Endothelial cell of umbilical vein (primary cell): ENCODE data around the gene HCAR2. TPM values are rescaled to one million over a fixed set of nuclear protein-coding genes. Genes with fewer than 3 reads are reported as not detected.

ENCODE experiments used
- BruUV-seq: library from RNA; stranded (reverse); fragments of 400-500 nt; replicated peaks from 2 replicates; lab custom pipeline; 2021; lab: Mats Ljungman, UMichigan
- CTCF ChIA-PET: fragments of 300-600, 350-600 bp; sonication (Branson Sonifier 250); formaldehyde crosslinking; loops from one replicate; lab custom pipeline; 2021; ENCODE audit warnings: antibody characterized with exemption, inconsistent platforms; lab: Charles Lee
- POLR2A ChIA-PET: fragments of 300-600, 350-600 bp; sonication (Branson Sonifier 250); formaldehyde crosslinking; loops from one replicate; lab custom pipeline; 2021; ENCODE audit warnings: antibody characterized with exemption, inconsistent platforms; lab: Charles Lee
- DNase-seq: peaks from one replicate; pipeline ENCODE4 v3.0.0-alpha.2; 2011; ENCODE audit warnings: low read depth, low spot score
- FAIRE-seq: peaks from 2 replicates; lab custom pipeline; 2011; peaks lifted over from hg19 to GRCh38; lab: Jason Lieb, UNC
- H2AFZ ChIP-seq: 2 replicates; pipeline ENCODE4 v1.6.0; 2012; ENCODE audit warnings: low read depth, low read length, control low read depth, inconsistent platforms
- H3K27ac ChIP-seq: 2 replicates; pipeline ENCODE4 v1.5.1; 2011; ENCODE audit warnings: low read depth, mild to moderate bottlenecking, control low read depth, low read length, moderate library complexity; ENCODE audit not compliant: insufficient read depth
- H3K27me3 ChIP-seq, 2 experiments: 2 replicates each; pipeline versions ENCODE4 v1.6.0 to v1.6.1; 2011; ENCODE audit warnings: low read length in 2 of 2, mixed read lengths in 1 of 2; ENCODE audit not compliant: control insufficient read depth in 2 of 2, insufficient read depth in 2 of 2
- H3K36me3 ChIP-seq, 2 experiments: 2 replicates in 1 of 2; 3 replicates in 1 of 2; pipeline ENCODE4 v1.5.1; 2011; ENCODE audit warnings: low read length in 2 of 2, mild to moderate bottlenecking in 1 of 2, moderate library complexity in 1 of 2; ENCODE audit not compliant: control insufficient read depth in 2 of 2, insufficient read depth in 2 of 2; ENCODE audit errors: extremely low read depth in 1 of 2
- H3K4me1 ChIP-seq: 3 replicates; pipeline ENCODE4 v1.5.1; 2011; ENCODE audit warnings: mild to moderate bottlenecking, low read length; ENCODE audit not compliant: control insufficient read depth, insufficient read depth; ENCODE audit errors: extremely low read depth
- H3K4me2 ChIP-seq: 2 replicates; pipeline ENCODE4 v1.6.1; 2011; ENCODE audit warnings: low read length, control low read depth, mixed read lengths; ENCODE audit not compliant: insufficient read depth
- H3K4me3 ChIP-seq, 3 experiments: fragments of 200-600 bp in 1 of 3; sonication (generic), shearing (Covaris generic) in 1 of 3; replicated peaks in 1 of 3; 2 replicates each; pipeline ENCODE4 v1.5.1; 2011 to 2016; ENCODE audit warnings: control low read depth in 3 of 3, low read length in 3 of 3, mild to moderate bottlenecking in 2 of 3, inconsistent platforms in 1 of 3, low read depth in 1 of 3, moderate library complexity in 1 of 3; ENCODE audit not compliant: insufficient read depth in 1 of 3
- H3K79me2 ChIP-seq: 2 replicates; pipeline ENCODE4 v1.6.0; 2012; ENCODE audit warnings: low read length, inconsistent platforms; ENCODE audit not compliant: control insufficient read depth, insufficient read depth
- H3K9ac ChIP-seq: replicated peaks from 2 replicates; pipeline ENCODE3; 2011; ENCODE audit warnings: low read length, control low read depth; ENCODE audit not compliant: insufficient read depth; ENCODE audit errors: extremely low read depth
- H3K9me1 ChIP-seq: replicated peaks from 3 replicates; pipeline ENCODE4 v1.6.0; 2011; ENCODE audit warnings: mild to moderate bottlenecking, low read length; ENCODE audit not compliant: control insufficient read depth, insufficient read depth; ENCODE audit errors: extremely low read depth
- H3K9me3 ChIP-seq: replicated peaks from 2 replicates; pipeline ENCODE4 v1.5.1; 2012; ENCODE audit warnings: low read length, inconsistent platforms; ENCODE audit not compliant: control insufficient read depth, insufficient read depth
- H4K20me1 ChIP-seq: replicated peaks from 2 replicates; pipeline ENCODE3; 2011; ENCODE audit warnings: mild to moderate bottlenecking, low read length; ENCODE audit not compliant: control insufficient read depth, insufficient read depth; ENCODE audit errors: extremely low read depth
- CTCF ChIP-seq, 2 donors: IDR thresholded peaks; 1 replicate in 1 of 2; 2 replicates in 1 of 2; pipeline ENCODE4 v1.5.1; 2011; ENCODE audit warnings: low read length in 2 of 2, mild to moderate bottlenecking in 2 of 2, moderate library complexity in 2 of 2, control low read depth in 1 of 2, inconsistent platforms in 1 of 2, low read depth in 1 of 2; ENCODE audit not compliant: insufficient read depth in 1 of 2; ENCODE audit errors: extremely low read depth in 1 of 2
- EZH2 ChIP-seq: IDR thresholded peaks from 2 replicates; pipeline ENCODE4 v1.6.1; 2012; ENCODE audit warnings: borderline replicate concordance, low read depth, mild to moderate bottlenecking, moderate library complexity, low read length, inconsistent platforms; ENCODE audit not compliant: severe bottlenecking
- FOS ChIP-seq: IDR thresholded peaks from 2 replicates; pipeline ENCODE4 v1.6.1; 2011; ENCODE audit warnings: mild to moderate bottlenecking, low read length, moderate library complexity, borderline replicate concordance; ENCODE audit not compliant: insufficient read depth
- GATA2 ChIP-seq: IDR thresholded peaks from 2 replicates; pipeline ENCODE4 v1.7.0; 2011; ENCODE audit warnings: low read depth, mild to moderate bottlenecking, moderate library complexity, mixed read lengths, low read length; ENCODE audit not compliant: insufficient read length, insufficient read depth
- JUN ChIP-seq: IDR thresholded peaks from 2 replicates; pipeline ENCODE4 v1.6.1; 2011; ENCODE audit warnings: borderline replicate concordance, low read depth; ENCODE audit not compliant: insufficient read length, insufficient read depth
- MAX ChIP-seq: IDR thresholded peaks from 2 replicates; pipeline ENCODE4 v1.6.1; 2011; ENCODE audit not compliant: insufficient read depth, insufficient read length
- MYC ChIP-seq: IDR thresholded peaks from one replicate; pipeline ENCODE4 v1.6.1; 2011; ENCODE audit warnings: mild to moderate bottlenecking, low read depth, low read length
- POLR2A ChIP-seq: IDR thresholded peaks from 2 replicates; pipeline ENCODE4 v1.6.1; 2012; ENCODE audit warnings: low read depth, mild to moderate bottlenecking, control low read depth, low read length
- POLR2AphosphoS5 ChIP-seq: IDR thresholded peaks from 2 replicates; pipeline ENCODE4 v1.6.1; 2012; ENCODE audit warnings: low read depth, mild to moderate bottlenecking, control low read depth, low read length, moderate library complexity; ENCODE audit not compliant: insufficient read depth
- dilution Hi-C: fragments of 300-500 bp; cut with MboI; formaldehyde crosslinking; loops from one replicate; pipeline ENCODE4 v1.15.0; 2019; ENCODE audit warnings: low sequenced_read_pairs; ENCODE audit not compliant: extremely low pct_ligation_motif_present
- intact Hi-C: fragments of 100-400 bp; cut with micrococcal nuclease; formaldehyde crosslinking; loops from one replicate; pipeline ENCODE4 v1.10.0; 2022
- polyA plus RNA-seq, 4 experiments: library from polyadenylated mRNA; depleted of rRNA in 3 of 4; stranded (reverse) in 3 of 4; unstranded in 1 of 4; fragments of >200 nt; gene quantifications; 2 replicates each; pipeline versions ENCODE4 v1.2.1 to v1.2.3, GENCODE V29; 2011 to 2012; ENCODE audit warnings: missing spikeins in 1 of 4
- total RNA-seq: library from RNA; stranded (reverse); gene quantifications from 2 replicates; pipeline ENCODE4 v1.2.3, GENCODE V29; 2021

HCAR2 gene
- total and polyA plus RNA-seq, 2 donors (not counting 3 experiments of a cell fraction or from before 2014, with no cell fraction given), result not detected

- H3K9ac ChIP-seq, result no peak overlapping the region
- no peaks in the 10 kb centered on the region for H3K9me1 ChIP-seq
- FAIRE-seq (no peak), DNase-seq (no peak)
- H3K4me3 ChIP-seq, result no peak overlapping the region
- TF ChIP-seq POLR2A (no peak), CTCF (IDR thresholded peaks at IDR 0.05; ENCODE audit: extremely low read depth in 1 of 2, insufficient read depth in 1 of 2, low read depth in 1 of 2, low read length in 2 of 2) (no peak), FOS (no peak), GATA2 (no peak), EZH2 (no peak), MAX (no peak), POLR2AphosphoS5 (no peak), JUN (no peak), MYC (no peak)
- intact Hi-C loops (no loop called here), dilution Hi-C loops (no loop called here)
- no peaks in the 10 kb centered on the region for H3K36me3 ChIP-seq
- H3K27me3 ChIP-seq, result no peaks in the 10 kb centered on the region
- no peak overlapping the region for H2AFZ ChIP-seq
- ChIA-PET POLR2A (no interaction called here), CTCF (interaction anchor here (0.9 kb wide), 1 partner anchor 23 kb away, joined by 3 read pairs; no protein-coding TSS in a partner anchor)
- H3K4me2 ChIP-seq, result no peak overlapping the region
- H3K27ac ChIP-seq, result no peak overlapping the region
- H3K79me2 ChIP-seq, result no peaks in the 10 kb centered on the region
- no TSS peak for BruUV-seq
- no peaks in the 10 kb centered on the region for H4K20me1 ChIP-seq
- no peaks in the 10 kb centered on the region for H3K4me1 ChIP-seq
- H3K9me3 ChIP-seq, result no peaks in the 10 kb centered on the region
Observed at GRCh38 chr12:122661246-122661645, 41.9 kb downstream of the HCAR2 start.
